DMS79 treated with DMSO at 0.1 percent for 48 hours (cell line): ENCODE results near the gene AUH.

Experiments used
- DNase-seq: peaks from one replicate; lab custom pipeline; 2025; lab: John Stamatoyannopoulos, UW

AUH gene

DNA sequence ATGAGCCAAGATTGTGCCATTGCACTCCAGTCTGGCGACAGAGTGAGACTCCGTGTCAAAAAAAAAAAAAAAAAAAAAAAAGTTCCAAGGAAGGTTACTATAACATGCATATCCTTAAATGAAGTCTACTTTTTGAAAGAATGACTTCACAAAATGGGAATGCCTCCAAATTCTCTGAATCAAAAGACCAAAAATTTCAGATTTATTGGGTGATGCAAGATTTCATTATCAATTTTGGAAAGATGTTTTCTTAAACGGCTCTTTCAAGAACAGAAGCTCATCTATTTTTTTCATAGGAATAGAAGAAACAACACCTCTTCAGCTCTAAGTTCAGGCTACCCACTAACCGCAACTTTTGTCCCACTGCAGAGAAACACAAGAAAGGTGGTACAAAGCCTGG is 69.9 kb downstream of the AUH start:
- no peak for DNase-seq

DNA sequence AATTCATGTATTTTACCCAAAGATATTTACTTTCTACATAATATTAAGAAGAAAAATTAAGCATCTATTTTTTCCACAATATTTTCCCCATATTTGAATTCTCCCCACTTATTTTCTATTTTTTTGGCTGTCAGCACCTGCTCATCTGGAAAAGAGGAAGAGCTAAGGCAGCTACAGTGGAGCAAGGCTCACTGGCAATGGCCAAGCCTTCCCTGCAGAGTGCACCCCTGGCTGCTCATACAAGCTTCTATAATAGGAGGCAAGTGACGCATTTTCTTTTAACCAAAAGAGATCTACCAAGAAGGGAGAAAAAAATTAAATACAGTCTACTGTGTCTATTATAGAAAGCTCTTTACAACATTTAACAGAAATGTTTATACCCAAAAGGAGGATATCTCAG is 72.5 kb downstream of the AUH start:
- no peak for DNase-seq

DNA sequence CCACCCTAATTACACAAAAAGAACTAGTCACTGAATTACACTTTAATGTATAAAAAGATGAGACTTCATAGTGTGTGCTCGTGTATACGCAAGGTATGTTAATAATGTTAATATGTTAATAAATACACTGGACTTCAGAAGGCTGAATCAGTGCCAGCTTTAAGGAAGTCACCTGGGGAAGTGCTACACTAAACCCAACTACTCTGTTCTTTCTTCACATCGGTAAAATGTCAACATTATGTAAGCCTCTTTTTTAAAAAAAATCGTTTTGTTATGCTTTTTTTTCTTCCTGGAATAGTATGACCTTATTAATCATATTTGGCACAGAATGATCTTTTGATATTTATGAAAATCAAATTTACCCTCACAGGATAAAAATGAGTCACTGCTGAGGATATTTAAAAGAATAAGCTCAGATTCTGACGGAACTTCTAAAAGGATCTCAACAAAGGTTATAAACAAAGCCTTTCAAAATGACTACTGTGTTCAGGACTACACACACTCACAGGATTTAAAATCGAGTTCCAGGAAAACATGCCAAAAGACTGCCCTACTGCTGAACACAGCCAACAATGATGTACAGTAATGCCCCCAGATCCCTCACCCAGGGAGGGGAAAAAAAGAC is 75.9 kb downstream of the AUH start:
- DNase-seq, result no peak

DNA sequence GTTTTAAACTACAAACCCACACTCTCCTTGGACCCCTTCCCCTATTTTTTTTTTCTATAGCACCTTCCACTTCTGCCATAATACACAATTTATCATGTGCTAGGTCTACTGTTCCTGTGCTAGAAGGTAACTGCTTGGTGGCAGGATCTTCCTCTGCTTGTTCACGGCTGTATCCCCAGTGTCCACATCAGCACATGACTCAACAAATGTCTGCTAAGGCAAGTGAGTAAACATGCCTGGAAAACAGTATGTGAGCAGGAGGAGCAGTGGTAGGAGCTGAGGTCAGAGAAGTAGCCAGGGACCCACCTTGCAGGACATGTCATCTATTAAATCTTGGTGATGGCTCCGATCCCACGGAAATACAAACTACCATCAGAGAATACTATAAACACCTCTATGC is 79.4 kb downstream of the AUH start:
- no peak for DNase-seq

DNA sequence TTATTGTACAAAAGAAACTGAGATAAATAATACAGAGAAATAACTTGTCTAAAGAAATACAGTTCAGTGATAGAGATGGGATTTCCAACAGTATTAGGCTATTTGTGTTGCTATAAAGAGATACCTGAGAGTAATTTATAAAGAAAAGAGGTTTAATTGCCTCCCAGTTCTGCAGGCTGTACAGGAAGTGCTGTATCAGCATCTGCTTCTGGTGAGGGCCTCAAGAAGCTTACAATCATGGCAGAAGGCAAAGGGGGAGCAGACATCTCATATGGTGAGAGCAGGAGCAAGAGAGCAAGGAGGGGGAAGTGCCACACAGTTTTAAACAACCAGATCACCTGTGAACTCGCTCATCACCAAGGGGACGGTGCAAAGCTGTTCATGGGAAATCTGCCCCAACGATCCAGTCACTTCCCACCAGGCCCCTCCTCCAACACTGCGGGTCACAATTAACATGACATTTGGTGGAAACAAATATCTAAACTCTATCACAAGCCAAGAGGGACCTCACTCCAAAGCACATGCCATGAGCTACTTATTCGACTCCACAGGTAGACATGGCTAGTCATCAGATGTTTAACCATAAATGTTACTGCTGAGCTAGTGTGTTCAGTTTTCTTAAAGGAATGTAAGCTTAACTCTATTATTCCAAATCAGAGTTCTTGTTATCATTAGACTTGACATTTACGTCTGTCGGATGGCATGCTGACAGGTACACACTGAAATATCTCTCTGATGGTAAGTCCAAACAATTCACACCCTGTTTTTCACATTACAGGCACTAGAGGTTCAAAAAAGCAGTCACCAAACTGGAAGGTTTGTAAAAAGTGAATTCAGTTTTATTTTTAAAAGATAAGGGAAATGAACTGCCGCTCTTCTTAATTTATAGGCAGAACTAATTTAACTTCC is 82.2 kb downstream of the AUH start:
- DNase-seq, result no peak

DNA sequence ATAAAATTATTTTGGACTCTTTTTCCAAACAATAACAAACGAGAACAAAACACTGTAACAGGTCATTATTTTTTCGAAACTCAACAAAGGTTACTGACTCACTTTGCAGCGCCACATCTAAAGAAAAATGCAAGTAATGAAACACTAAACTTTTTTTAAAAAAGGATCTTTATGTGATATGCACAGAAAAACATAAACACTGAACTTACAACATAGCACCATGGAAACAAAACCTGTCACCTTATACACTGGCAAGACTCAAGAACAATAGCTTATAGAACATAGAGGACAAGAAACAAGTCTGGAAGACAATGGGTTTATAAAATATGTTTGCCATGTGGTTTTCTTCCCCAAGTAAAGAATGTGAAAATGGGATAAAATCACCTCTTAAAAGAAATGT is 85.2 kb downstream of the AUH start:
- no peak for DNase-seq

DNA sequence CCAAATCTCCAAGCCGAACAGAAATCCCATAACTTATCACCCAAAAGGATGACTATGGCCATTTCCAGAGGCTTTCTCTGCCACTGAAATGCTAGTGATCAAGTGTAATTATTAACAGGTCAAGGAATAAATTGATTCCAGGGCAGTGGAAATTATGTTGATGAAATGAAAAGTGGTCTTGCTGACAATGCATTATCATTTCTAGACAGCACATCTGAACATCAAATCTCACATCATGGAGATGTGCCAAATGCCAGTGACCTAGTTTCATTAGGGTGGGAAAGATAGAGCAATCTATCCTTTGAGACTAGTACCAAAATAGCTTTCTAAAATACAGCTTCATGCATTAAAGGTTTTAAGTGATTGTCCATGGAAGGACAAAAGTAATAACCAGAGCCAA is 86.1 kb downstream of the AUH start:
- DNase-seq, result no peak

DNA sequence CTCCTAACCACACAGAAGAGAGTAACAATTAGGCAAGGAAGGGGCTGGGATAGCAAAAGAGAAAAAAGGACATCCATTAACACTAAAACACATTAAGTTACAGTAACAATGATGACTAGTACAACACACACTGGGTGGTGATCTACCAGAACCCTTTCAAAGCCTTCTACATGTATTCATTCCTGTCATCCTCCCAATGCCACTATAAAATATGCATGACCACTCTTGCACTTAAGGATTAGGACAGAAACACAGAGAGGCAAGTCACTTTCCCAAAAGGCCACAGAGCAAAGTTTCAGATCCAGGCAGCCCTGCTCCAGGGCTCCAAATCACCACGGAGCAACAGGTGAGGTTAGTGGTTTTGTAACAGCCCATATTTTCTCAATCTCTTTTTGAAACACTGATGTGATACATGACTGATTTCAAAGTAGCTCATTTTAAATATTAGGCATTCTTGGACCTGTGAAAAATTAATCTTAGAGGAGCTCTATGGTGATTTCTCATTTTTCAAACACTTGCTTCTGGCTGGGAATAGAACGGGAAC is 86.7 kb downstream of the AUH start:
- DNase-seq, result no peak

DNA sequence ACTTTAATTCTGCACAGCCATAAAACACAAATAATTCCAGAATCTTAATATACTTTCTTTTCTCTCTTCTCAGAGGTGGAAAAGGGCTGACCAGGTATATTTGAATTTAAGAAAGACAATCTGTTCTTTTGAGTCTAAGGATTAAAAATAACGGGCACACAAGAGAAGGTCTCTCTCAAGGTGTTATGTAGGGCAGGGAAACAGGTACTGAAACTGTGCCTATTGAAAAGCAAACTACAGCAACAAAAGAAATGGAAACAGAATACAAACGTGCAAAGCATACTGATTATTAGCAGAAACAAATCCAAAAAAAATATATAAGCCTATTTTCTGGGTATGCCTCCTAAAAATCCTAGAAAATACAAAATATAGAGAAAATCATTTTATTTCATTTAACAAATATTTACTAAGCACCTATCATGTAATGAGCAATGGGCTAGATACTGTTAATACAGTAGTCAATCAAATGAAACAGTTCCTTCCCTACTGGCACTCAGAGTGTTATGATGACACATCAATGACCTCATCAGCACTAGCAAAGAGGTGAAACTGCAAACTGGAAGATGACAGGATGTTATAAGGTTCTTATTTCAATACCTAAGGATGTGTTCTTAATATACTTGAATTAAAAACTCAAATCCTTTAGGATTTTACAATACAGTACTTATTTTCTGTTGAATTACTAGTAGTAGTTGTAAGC is 87.7 kb downstream of the AUH start:
- no peak for DNase-seq

DNA sequence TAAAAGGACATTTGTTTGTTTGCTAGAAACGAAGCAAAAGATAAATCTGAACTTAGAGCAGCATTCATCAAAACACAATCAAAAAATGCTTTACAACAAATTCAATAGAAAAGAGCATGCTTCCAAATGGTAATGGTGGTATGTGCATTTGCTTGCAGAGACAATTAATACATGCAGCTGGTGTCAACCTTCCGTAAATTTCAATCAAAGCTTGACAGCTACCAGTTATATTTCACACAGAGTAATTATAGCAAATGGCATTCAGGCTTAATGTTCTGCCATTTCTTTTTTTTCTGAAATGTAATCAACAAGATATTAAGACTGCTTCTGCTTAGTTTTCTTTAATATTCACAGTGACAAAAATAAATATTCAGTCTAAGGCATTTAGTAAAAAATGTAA is 90.6 kb downstream of the AUH start:
- no peak for DNase-seq

DNA sequence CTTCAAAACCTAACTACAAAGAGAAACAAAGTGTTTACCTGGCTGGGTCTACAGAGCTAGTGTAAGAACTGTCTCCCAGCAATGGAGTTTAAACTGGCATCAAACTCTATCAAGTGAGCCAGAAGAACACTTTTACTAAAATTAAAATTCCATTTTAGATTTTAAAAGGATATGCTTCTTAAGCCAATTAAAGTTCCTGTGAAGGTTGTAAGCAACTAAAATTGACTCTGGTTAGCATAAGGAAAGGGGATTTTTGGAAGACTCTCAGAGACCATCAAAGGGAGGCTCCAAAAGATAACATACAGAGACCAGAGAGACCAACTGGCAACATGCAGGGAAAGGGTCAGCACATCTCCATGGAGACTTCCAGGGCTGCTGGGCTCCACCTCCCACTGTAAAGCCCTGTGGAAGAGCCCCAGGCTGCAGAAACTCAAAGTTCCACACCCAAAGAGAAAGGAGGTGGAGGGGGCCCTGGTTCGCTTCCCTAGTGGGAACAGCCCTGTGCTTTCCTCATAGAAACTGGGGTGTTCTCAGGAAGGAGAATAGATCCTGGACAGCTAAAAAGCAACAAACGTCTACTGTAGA is 91.7 kb downstream of the AUH start:
- DNase-seq, result no peak

DNA sequence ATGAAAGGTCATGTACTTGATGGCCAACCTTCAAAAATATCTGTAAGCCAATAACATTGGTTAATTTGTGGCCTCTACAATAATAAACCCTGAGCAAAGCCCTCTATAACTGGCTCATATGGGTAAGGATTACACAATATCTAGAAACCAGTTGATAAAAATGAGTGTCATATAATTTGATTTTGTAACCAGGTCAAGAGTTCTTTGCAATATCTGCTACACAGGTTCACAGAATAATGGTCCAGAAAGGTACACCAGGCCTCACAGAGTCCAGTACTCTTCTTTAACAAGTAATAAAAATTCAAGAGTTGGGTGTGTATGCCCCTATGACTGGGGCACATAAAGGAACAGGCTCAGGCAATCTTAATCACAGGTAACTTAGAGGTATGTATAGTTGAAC is 95.3 kb downstream of the AUH start:
- DNase-seq, result no peak

DNA sequence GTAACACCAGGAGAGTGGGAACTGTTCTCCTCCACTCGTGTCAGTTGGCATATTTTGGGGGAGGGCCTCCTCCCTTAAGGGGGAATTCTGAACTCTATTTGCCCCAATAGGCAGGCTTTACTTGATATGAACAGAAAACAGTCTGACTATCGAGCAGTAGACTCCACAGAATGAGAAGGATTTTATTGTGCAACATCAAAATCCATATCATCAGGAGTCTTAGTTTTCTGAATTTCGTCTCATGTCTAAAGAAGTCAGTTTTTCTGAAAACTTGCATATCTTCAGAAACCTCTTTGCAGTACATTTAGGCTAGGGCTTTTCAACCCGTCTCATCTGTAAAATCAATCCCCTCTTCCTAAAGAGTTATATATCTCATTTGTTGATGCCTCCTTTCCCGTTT is 96.2 kb downstream of the AUH start:
- no peak for DNase-seq

DNA sequence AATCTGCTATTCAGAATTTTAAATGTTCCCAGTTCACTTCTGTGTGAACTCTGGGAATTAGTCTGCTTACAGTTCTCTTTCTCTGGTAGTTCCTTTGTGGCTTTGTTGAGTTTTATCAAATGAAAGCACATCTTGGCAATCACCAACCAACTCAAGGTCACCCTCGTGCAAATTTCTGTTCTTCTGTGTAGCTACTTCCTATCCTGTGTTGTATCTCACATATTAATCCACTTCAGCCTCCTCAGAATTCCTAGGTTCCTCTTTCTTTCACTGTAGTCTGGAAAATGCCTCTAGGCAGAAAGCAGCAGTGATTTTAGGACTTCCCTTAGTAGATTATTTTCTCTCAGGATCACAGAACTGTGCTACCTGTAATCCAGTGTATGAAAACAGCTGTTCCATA is 100.3 kb downstream of the AUH start:
- DNase-seq, result no peak

DNA sequence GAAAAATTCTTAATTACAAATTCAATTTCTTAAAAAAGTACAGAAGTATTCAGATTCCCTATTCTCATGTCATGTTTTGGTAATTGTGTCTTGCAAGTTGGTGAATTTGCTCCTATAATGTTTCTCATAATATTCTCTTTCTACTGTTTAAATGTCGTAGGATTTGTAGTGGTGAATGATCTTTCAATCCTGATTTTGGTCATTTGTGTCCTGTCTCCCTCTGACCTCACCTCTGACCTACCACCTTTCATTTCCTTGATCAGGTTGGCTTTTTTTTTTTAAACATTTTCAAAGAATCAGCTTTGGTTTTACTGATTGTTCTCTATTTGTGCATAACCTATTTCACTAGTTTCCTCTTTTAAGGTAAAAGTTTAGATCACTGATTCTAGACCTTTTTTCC is 102.6 kb downstream of the AUH start:
- DNase-seq, result no peak

DNA sequence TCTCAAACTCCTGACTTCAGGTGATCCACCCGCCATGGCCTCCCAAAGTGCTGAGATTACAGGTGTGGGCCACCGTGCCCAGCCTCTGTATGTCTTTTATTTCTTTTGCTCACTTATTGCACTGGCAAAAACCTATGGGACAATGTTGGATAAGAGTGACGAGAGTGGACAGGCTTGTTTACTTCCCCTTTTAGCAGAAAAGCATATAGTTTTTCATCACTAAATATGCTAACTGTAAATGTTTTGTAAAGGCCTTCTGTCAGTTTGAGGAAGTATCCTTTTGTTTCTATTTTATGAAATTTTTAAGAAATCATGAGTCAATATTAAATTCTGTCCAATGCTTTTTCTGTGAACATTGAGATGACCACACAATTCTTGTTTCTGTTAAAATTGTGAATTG is 103.3 kb downstream of the AUH start:
- DNase-seq, result no peak

DNA sequence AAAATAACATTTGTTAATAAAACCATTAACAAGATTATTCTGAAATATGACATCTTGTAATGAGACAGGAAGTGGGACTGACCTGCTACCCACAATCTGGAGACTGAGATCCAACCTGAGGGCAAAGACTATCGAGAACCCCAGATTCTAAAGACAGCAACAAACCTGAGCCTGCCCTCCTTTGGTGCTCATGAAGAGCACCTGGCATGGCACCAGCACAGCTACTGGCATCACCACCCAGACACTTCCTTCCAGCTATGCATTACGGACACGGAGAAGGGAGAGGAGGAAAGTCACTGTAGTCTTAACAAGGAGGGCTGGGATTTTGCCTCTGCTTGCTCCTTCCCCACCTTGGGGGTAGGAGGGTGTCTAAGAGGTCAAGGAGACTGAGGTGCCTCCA is 105.5 kb downstream of the AUH start:
- no peak for DNase-seq

DNA sequence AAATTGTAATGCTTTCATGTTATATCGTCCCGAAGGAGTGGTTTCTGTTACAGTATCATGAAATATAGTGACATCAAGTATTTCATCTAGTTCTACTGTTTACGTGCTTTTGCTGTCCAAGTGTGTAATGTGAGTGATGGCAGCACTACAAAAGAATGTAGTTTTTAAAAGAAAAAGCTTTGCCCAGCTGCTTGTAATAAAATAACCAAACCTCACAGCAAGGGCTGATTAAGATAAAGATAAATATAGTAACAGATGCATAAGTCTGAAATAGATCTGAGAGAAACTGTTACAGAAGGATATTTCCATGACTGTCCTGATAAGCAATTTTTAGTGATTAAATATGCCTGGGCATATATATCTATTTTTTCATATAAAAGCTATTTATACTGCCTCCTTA is 106.4 kb downstream of the AUH start:
- DNase-seq, result no peak

DNA sequence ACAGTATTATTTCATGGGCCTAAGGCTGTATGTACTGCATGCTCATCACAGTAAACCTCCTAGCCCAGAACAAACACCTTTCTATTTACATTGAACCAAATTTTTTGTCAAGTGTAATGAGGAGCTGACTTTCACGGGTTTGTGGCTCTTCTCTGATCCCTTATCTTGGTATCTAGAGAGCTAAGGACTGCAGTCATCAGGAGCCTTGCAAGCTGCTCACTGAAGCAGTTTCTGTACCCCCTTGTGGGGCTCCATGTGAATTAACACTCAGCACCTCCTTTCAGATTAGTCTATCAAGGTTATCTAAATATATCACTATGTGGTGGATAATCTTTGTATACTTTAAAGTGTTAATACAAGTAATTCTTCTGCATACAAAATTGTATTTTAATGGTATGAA is 108.2 kb downstream of the AUH start:
- no peak for DNase-seq

DNA sequence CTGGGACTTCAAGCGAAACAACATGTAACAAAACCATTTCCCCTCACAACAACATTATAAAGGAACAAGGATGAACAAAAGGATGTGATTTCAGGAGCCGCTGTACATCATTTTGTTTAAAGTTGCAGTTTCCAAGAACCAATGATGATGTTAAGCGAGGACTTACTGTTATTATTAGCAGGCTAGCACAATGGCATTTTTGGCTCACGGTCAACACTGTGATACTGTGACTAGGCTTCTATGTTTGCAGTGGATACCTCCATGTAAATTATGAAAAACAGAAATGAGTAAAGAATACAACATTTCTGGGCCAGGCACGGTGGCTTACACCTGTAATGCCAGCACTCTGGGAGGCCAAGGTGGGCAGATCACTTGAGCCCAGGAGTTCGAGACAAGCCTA is 113.0 kb downstream of the AUH start:
- no peak for DNase-seq

DNA sequence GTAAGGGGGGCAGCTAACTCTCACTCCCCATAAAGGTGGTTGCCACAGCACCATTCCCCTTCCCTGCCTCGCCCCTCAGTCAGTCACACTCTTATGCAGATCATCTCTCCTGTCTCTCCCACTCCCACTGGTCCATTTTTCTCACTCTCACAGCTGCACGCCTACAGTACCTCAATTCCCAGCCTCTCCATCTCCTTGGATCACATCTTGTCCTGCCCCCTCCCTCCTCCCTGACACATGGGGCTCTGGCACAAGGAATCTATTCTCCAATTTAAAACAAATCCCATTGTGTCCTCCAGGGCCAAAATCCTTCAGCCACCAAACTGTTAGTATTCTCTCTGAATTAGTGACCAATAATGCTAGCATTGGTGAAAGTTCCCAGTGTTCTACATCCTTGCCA is 114.4 kb downstream of the AUH start:
- DNase-seq, result no peak

DNA sequence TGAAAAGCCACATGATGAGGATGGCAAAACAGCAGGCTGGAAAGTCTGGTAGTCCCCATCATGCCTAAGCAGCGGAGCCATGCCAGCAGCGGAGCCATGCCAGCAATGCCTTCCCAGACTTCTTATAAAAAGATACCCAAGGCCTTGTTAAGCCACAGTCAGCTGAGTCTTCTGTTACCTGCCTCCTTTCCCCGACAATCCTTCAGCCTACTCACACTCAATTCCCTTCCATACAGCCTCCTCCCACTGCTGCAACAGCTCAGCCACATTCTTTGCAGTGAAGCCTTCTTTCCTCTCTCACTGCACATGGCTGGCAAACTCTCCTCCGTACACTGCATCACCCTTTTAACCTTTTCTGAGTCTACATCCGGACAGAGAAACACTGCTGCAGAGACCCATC is 114.9 kb downstream of the AUH start:
- DNase-seq, result no peak
